ENCODE measurements around the gene SEMA4D.

GRCh38 chr9:89398621-89399020 lies 99.3 kb downstream of the SEMA4D start:
- TF ChIP-seq POLR2AphosphoS5 (IDR thresholded peaks at IDR 0.05): no peak
- no peak for TF ChIP-seq CTCF (IDR thresholded peaks at IDR 0.05; ENCODE audit: poor library complexity, severe bottlenecking)
- no peak for TF ChIP-seq EZH2 (IDR thresholded peaks at IDR 0.05; ENCODE audit: borderline replicate concordance, insufficient read depth, low read length, poor library complexity, severe bottlenecking)
- TF ChIP-seq, protein P1, sequence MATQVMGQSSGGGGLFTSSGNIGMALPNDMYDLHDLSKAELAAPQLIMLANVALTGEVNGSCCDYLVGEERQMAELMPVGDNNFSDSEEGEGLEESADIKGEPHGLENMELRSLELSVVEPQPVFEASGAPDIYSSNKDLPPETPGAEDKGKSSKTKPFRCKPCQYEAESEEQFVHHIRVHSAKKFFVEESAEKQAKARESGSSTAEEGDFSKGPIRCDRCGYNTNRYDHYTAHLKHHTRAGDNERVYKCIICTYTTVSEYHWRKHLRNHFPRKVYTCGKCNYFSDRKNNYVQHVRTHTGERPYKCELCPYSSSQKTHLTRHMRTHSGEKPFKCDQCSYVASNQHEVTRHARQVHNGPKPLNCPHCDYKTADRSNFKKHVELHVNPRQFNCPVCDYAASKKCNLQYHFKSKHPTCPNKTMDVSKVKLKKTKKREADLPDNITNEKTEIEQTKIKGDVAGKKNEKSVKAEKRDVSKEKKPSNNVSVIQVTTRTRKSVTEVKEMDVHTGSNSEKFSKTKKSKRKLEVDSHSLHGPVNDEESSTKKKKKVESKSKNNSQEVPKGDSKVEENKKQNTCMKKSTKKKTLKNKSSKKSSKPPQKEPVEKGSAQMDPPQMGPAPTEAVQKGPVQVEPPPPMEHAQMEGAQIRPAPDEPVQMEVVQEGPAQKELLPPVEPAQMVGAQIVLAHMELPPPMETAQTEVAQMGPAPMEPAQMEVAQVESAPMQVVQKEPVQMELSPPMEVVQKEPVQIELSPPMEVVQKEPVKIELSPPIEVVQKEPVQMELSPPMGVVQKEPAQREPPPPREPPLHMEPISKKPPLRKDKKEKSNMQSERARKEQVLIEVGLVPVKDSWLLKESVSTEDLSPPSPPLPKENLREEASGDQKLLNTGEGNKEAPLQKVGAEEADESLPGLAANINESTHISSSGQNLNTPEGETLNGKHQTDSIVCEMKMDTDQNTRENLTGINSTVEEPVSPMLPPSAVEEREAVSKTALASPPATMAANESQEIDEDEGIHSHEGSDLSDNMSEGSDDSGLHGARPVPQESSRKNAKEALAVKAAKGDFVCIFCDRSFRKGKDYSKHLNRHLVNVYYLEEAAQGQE (IDR thresholded peaks at IDR 0.05; ENCODE audit: borderline replicate concordance): no peak
- no peak for TF ChIP-seq SMC3 (conservative IDR thresholded peaks at IDR 0.05; ENCODE audit: poor library complexity)
- no peak for TF ChIP-seq EP300 (conservative IDR thresholded peaks at IDR 0.05; ENCODE audit: poor library complexity, severe bottlenecking)
- no peak for TF ChIP-seq RAD21 (conservative IDR thresholded peaks at IDR 0.05)
- TF ChIP-seq MXI1 (conservative IDR thresholded peaks at IDR 0.05; ENCODE audit: poor library complexity, severe bottlenecking): no peak
